GM21390 (cell line): ENCODE measurements around the gene FOXL2NB.

ENCODE experiments used
- ATAC-seq: cut with Tn5 transposase; IDR thresholded peaks from one replicate; pipeline ENCODE4 v1.9.1; 2021; ENCODE audit not compliant: unreplicated experiment

FOXL2NB gene

GRCh38 chr3:138944929-138945708 is 1.9 kb upstream of the FOXL2NB start:
- ATAC-seq: no peak

- ATAC-seq: no peak
These were observed 1.0 kb upstream of the FOXL2NB start for GRCh38 chr3:138945709-138946662.

- ATAC-seq: no peak
These were observed 591 bp downstream of the FOXL2NB start for GRCh38 chr3:138947495-138948121.

GRCh38 chr3:138948371-138949001 is 1.5 kb downstream of the FOXL2NB start:
- no peak for ATAC-seq

GRCh38 chr3:138949002-138949418 is 2.0 kb downstream of the FOXL2NB start:
- ATAC-seq: no peak

- ATAC-seq: no peak
These were observed 2.5 kb downstream of the FOXL2NB start for GRCh38 chr3:138949445-138950005.

GRCh38 chr3:138950006-138950644 is 3.1 kb downstream of the FOXL2NB start:
- no peak for ATAC-seq

GRCh38 chr3:138950701-138951100 is 3.7 kb downstream of the FOXL2NB start:
- no peak for ATAC-seq

GRCh38 chr3:138960417-138960852 is 13.4 kb downstream of the FOXL2NB start:
- ATAC-seq: no peak

GRCh38 chr3:138962854-138963560 is 16.0 kb downstream of the FOXL2NB start:
- ATAC-seq: no peak

- ATAC-seq: no peak
These were observed 17.2 kb downstream of the FOXL2NB start for GRCh38 chr3:138964264-138964663.

GRCh38 chr3:138964923-138965322 is 17.9 kb downstream of the FOXL2NB start:
- ATAC-seq: no peak

- no peak for ATAC-seq
These were observed 24.8 kb downstream of the FOXL2NB start for GRCh38 chr3:138971766-138972320.

- ATAC-seq: no peak
These were observed 25.9 kb downstream of the FOXL2NB start for GRCh38 chr3:138972941-138973340.

- no peak for ATAC-seq
These were observed 27.4 kb downstream of the FOXL2NB start for GRCh38 chr3:138974462-138974861.

GRCh38 chr3:138975351-138975750 is 28.3 kb downstream of the FOXL2NB start:
- ATAC-seq: no peak

- no peak for ATAC-seq
These were observed 29.0 kb downstream of the FOXL2NB start for GRCh38 chr3:138976047-138976446.

GRCh38 chr3:138984816-138985215 is 37.8 kb downstream of the FOXL2NB start:
- ATAC-seq: no peak

GRCh38 chr3:138985932-138986331 is 38.9 kb downstream of the FOXL2NB start:
- ATAC-seq: no peak
